Amniotic stem cell (primary cell): ENCODE measurements around the gene MPRIP.

Experiments used
- DNase-seq: peaks from one replicate; lab custom pipeline; 2025; lab: John Stamatoyannopoulos, UW

Gene MPRIP

GRCh38 chr17:17028878-17029535 is 13.2 kb upstream of the MPRIP start:
- DNase-seq = no peak

DNA sequence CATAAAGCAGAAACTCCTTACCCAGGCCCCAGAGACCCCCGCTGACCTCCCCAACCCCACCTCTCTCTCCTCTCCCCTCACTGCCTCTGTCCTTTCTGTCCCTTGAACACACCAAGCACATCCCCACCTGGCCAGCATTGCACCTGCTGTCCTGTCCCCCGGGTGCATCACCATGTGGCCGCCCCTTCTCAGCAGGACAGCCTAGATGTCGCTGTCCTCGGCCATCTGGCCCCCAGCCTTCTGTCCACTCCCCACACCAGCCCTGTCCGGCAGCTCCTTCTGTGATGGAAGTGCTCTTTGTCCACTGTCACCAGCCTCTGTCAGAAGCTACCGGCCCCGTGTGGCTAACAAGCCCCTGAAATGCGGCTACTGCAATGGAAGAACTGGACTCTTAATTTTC is 12.3 kb upstream of the MPRIP start:
- DNase-seq = no peak

DNA sequence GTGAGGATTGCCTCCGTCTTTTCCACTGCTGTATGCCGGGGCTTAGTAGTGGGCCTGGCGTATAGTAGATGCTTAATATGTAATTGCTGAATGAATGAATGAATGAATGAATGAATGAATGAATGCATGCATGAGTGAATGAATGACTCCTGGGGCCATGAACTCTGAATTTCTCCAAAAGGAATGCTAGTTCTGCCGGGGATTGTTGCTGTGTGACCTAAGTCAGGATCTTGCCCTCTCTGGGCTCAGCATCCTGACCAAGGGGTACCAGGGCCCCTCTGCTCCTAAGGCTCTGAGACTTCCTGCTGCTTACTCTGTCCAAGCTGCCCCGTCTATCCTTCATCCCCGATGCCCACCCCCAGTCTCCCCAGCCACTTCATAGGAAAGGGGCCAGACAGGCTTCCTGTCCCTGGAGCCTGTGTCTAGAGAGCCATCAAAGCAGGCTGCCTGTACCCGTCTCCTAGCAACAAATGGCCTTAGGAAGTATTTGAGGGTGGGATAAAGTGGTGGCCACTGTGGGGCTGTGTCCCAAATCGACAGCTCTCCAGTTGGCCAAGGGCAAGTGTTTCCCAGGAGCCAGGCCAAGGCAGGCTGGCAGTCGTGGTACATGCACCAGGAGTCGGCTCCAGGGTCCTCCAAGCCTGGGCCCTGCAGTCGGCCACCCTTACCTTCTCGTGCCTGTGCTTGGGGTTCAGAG is 11.6 kb upstream of the MPRIP start:
- no peak for DNase-seq

DNA sequence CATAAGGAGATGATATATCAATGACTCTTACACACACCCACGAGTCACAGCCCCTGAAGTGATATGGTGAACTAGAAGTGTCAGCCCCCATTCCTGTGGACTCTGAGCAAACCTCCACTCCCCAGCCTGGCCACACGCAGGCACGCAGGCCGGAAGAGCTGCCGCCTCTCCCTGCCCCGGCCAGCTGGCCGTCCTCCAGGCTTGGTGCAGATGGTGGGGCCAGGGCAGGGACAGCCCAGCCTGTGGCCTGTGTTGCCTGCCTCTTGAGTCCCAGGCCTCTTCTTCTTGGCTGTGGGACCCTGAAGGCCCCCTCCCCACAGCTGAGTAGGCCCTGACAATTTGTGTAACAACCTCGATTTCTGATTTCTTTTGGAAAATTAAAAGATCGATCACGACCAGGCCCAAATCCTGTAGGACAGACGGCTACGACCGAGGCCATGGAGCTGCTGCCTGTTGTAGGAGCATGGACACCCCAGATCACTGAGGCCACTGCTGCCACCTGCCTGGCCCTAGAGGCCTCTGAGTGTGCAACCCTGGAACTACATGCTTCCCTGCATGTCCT is 10.0 kb upstream of the MPRIP start:
- peak; percentile 49 for DNase-seq

- no peak for DNase-seq
Observed at GRCh38 chr17:17033466-17033865, 8.8 kb upstream of the MPRIP start.

- DNase-seq = no peak
Observed at GRCh38 chr17:17034026-17034425, 8.2 kb upstream of the MPRIP start.

DNA sequence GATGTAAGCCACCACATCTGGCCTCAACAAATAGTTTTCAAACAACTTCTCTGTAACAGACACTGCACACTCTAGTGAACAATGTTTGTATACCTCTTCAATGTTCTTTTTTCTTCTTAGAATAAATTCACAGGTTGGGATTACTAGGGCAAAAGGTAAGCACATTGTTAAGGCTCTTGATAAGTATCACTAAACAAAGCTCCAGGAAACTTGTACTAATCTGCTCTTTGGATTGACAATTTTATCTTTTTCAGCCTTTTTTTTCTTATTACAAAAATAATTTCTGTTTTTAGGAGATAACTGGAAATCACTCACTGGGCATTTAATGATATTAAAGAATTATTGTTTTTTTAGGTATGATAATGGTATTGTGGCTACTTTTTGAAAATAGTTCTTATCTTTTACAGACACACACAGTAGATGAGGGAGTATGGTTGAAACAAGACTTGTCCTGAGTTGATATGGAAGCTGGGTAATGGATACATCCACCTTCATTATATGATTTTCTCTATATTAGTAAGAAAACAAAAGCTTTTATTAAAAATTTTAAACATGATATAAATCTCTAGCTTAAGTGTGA is 7.7 kb upstream of the MPRIP start:
- DNase-seq = no peak

DNA sequence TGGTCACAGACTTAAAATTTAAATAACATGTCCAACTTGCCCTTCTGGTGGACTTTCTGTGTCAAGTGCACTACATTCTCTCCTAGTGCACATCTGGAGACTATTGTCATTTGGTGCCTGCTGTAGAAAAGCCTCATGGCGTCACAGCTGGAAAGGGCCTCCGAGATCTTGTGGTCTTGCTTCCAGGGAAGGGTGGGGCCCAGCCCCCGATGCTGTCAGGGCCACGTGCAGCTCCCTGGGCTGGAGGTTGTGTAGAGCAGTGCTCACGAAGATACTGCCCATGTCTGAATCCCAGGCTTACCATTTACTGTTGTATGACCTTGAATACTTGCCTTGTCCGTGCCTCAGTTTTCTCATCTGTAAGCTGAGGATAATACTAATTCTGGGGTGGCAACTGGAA is 6.8 kb upstream of the MPRIP start:
- no peak for DNase-seq

GRCh38 chr17:17035920-17036523 is 6.2 kb upstream of the MPRIP start:
- DNase-seq = no peak

GRCh38 chr17:17036524-17036998 is 5.7 kb upstream of the MPRIP start:
- DNase-seq = no peak

DNA sequence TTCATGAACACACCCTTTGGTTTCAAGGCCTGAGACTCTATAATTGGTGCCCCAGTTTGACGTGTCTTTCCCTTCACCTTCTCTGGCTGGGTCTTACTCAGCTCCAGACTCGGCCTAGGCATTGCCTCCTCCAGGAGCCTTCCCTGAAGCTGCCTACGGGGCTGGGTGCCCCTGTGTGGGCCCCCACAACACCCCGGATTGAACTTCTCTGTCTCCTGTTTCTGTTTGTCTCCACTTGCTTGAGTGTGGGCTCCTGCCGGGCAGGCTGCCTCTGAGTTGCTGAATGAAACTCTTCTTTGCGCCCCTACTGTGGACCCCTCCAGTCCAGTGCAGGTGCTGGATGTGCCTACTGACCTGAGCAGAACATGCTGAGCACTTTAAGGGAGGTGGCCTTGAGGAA is 2.3 kb upstream of the MPRIP start:
- no peak for DNase-seq

GRCh38 chr17:17041018-17041521 is 1.2 kb upstream of the MPRIP start:
- DNase-seq = no peak

- DNase-seq = peak; percentile 93
Observed at GRCh38 chr17:17041571-17042383, 480 bp upstream of the MPRIP start.

- DNase-seq = no peak
Observed at GRCh38 chr17:17042851-17043460, 699 bp downstream of the MPRIP start.

DNA sequence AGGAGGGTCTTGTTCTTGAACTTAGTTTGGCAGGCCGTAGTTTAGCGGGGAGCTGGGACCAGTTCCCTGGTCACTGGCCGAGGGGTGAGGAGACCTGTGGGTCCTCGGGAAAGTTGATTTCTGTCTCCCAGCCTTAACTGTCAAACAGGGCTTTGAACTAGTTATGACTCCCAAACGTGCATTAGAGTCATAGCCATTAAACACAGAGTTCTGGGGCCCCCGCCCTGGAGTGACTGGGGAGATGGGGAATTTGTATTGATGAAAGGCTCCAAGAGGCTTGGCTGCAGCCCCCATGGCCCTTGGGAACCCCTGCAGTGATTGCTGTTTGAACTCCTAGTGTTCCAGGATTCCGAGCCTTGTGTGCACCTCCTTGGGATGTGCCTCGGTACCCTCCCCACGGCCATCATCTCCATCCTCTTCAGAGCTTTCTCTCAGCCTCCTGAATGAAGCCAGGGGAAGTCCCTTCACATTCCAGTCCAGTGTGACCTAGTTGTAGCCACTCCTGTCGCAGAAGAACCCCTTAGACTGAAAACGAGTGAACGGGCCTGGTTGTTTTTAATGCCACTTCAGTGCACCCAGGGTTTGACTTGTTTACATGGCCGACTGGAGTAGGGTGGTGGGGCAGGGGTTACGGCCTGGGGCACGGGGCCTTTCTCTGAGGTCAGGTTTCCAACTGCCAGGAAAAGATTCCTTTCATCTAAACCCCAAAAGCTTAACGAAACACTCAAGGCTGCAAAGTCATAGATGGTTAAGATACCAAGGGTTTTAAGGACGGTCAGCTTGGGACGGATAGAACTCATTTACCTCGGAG is 1.4 kb downstream of the MPRIP start:
- no peak for DNase-seq

DNA sequence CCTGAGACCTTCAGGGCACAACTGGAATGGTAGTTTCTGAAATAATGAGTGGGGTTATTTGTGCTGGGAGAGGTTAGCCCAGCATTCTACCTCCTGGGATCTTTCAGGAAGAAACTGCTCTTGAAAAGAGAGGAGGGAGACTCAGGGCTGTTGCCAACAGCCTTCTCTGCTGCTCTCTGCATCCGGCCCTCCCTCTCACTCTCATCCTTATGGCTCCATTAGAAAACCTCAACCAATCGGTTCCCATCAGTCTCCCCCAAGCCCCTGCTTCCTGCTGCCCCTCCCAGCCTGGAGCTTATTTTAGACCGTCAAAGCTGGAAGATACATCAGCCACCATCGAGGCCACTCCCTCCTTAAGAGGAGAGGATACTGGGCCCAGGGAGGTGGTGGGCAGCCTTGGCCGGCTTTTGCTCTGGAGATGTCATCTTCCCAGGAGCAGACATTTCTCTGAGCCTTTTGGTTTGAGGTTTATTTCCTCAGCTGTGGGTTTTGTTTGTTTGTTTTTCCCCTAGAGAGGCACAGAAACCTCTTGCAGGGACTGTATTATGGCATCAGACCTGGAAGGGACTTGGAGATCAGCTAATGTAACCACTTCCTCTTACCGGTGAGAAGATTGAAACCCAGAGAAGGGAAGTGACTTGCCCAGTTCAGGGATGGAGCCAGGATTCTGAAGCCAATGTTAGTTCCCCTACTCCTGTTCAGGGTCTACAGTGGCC is 2.7 kb downstream of the MPRIP start:
- DNase-seq = no peak

GRCh38 chr17:17048106-17048505 is 5.8 kb downstream of the MPRIP start:
- DNase-seq = no peak

- no peak for DNase-seq
Observed at GRCh38 chr17:17050346-17051345, 8.4 kb downstream of the MPRIP start.
